Measurements from ENCODE around the gene BCO2. TPM values are rescaled to one million over a fixed set of nuclear protein-coding genes. Genes with fewer than 3 reads are reported as not detected.
"Not testable (repeated sequence)": the region's sequence is repeated elsewhere in the genome, so short reads cannot be mapped to it uniquely, and the experiment has no call there.

BCO2 gene
- total RNA-seq, 1 experiment from 2014 or later = 0.31 TPM

GRCh38 chr11:112161012-112161411, 14.3 kb upstream of the BCO2 start:
- H2AK5ac ChIP-seq (ENCODE audit: insufficient read length, low read length) = no peak overlapping the region
- H3T11ph ChIP-seq (ENCODE audit: low read length) = no peak overlapping the region
- H3K56ac ChIP-seq (ENCODE audit: insufficient read length, low read depth, low read length) = no peak overlapping the region
- no peak overlapping the region for H3K23ac ChIP-seq (ENCODE audit: insufficient read length, low read depth, low read length)
- no peak overlapping the region for H2AFZ ChIP-seq (ENCODE audit: low read length)
- H4K5ac ChIP-seq (ENCODE audit: insufficient read length, low read depth, low read length) = no peak overlapping the region
- H3K79me1 ChIP-seq (ENCODE audit: insufficient read depth, low read depth, low read length, poor library complexity, severe bottlenecking) = no peaks in the 10 kb centered on the region
- H4K91ac ChIP-seq (ENCODE audit: insufficient read length, low read depth, low read length) = no peak overlapping the region
- TF ChIP-seq, protein P1, sequence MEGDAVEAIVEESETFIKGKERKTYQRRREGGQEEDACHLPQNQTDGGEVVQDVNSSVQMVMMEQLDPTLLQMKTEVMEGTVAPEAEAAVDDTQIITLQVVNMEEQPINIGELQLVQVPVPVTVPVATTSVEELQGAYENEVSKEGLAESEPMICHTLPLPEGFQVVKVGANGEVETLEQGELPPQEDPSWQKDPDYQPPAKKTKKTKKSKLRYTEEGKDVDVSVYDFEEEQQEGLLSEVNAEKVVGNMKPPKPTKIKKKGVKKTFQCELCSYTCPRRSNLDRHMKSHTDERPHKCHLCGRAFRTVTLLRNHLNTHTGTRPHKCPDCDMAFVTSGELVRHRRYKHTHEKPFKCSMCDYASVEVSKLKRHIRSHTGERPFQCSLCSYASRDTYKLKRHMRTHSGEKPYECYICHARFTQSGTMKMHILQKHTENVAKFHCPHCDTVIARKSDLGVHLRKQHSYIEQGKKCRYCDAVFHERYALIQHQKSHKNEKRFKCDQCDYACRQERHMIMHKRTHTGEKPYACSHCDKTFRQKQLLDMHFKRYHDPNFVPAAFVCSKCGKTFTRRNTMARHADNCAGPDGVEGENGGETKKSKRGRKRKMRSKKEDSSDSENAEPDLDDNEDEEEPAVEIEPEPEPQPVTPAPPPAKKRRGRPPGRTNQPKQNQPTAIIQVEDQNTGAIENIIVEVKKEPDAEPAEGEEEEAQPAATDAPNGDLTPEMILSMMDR (conservative IDR thresholded peaks at IDR 0.05) = no peak
- no peaks in the 10 kb centered on the region for H3K23me2 ChIP-seq (ENCODE audit: insufficient read length, low read depth, low read length, poor library complexity, severe bottlenecking)
- Mint-ChIP-seq H3K36me3 (ENCODE audit: insufficient read depth in 1 of 3, low read depth in 3 of 3) (no peaks in the 10 kb centered on the region), H3K4me1 (peaks cover 7 to 8% of the 10 kb centered on the region in 2 experiments), H3K9me3 (no peaks in the 10 kb centered on the region), H3K27ac (no peak overlapping the region), H3K4me3 (no peak overlapping the region), H3K27me3 (ENCODE audit: low read depth) (no peaks in the 10 kb centered on the region)
- H3K4ac ChIP-seq (ENCODE audit: low read depth, low read length) = no peak overlapping the region
- no peak overlapping the region for H3K18ac ChIP-seq (ENCODE audit: insufficient read length, low read depth, low read length)
- no peak overlapping the region for H2BK5ac ChIP-seq (ENCODE audit: insufficient read length, low read length)
- no peak overlapping the region for H3K9ac ChIP-seq (ENCODE audit: extremely low read depth, insufficient read length, low read length)
- no peaks in the 10 kb centered on the region for H3K4me1 ChIP-seq (ENCODE audit: insufficient read depth, low read length)
- no peaks in the 10 kb centered on the region for H3K9me3 ChIP-seq (ENCODE audit: control insufficient read depth, low read depth, low read length)
- no peak for DNase-seq
- no peak overlapping the region for H3K4me2 ChIP-seq (ENCODE audit: insufficient read depth, insufficient read length, low read length)
- no peak overlapping the region for H3K14ac ChIP-seq (ENCODE audit: insufficient read depth, low read length)
- no peaks in the 10 kb centered on the region for H4K20me1 ChIP-seq (ENCODE audit: control insufficient read depth, insufficient read depth, insufficient read length)
- no peak overlapping the region for H2BK15ac ChIP-seq (ENCODE audit: low read depth, low read length)
- H4K8ac ChIP-seq (replicated peaks; ENCODE audit: insufficient read length, low read depth, low read length) = no peak overlapping the region
- no peak overlapping the region for H2BK120ac ChIP-seq (ENCODE audit: low read depth, low read length, poor library complexity, severe bottlenecking)
- no peak overlapping the region for H2BK20ac ChIP-seq (ENCODE audit: low read depth, low read length, poor library complexity, severe bottlenecking)
- no peak overlapping the region for H3K27ac ChIP-seq (ENCODE audit: insufficient read length, low read depth, low read length)
- no peak overlapping the region for H2BK12ac ChIP-seq (ENCODE audit: insufficient read length, low read depth, low read length)
- no peaks in the 10 kb centered on the region for H3K79me2 ChIP-seq (ENCODE audit: insufficient read depth, low read length)
- WGBS (ENCODE audit: extremely low coverage, insufficient read length, low lambda C conversion rate) = no CpG with 5 or more reads among the region's 1 CpG
- no peaks in the 10 kb centered on the region for H3K27me3 ChIP-seq (ENCODE audit: insufficient read depth, low read length)

DNA sequence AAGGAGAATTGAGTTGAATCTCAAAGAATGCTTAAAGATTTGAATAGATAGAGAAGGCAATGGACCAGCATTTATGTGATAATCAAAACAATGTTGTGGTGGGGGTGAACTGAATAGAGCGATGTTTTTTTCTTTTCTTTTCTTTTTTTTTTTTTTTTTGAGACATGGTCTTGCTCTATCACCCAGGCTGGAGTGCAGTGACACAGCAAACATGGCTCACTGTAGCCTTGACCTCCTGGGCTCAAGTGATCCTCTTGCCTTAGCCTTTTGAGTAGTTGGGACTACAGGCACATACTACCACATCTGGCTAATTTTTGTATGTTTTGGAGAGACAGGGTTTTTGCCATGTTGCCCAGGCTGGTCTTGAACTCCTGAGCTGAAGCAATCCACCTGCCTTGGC, 13.1 kb upstream of the BCO2 start:
- H3K79me2 ChIP-seq (ENCODE audit: insufficient read depth, low read length); H4K20me1 ChIP-seq (ENCODE audit: control insufficient read depth, insufficient read depth, insufficient read length); H3K4me3 Mint-ChIP-seq; H3K18ac ChIP-seq (ENCODE audit: insufficient read length, low read depth, low read length); H2BK5ac ChIP-seq (ENCODE audit: insufficient read length, low read length); H4K8ac ChIP-seq (replicated peaks; ENCODE audit: insufficient read length, low read depth, low read length); H2AK5ac ChIP-seq (ENCODE audit: insufficient read length, low read length); H3K4me1 Mint-ChIP-seq; H3K27me3 Mint-ChIP-seq (ENCODE audit: low read depth); H2BK12ac ChIP-seq (ENCODE audit: insufficient read length, low read depth, low read length); H3T11ph ChIP-seq (ENCODE audit: low read length); H2BK15ac ChIP-seq (ENCODE audit: low read depth, low read length); H3K4me1 ChIP-seq (ENCODE audit: insufficient read depth, low read length); H4K5ac ChIP-seq (ENCODE audit: insufficient read length, low read depth, low read length); H3K56ac ChIP-seq (ENCODE audit: insufficient read length, low read depth, low read length); H3K9ac ChIP-seq (ENCODE audit: extremely low read depth, insufficient read length, low read length); H4K91ac ChIP-seq (ENCODE audit: insufficient read length, low read depth, low read length); H3K23ac ChIP-seq (ENCODE audit: insufficient read length, low read depth, low read length); H3K27me3 ChIP-seq (ENCODE audit: insufficient read depth, low read length); H3K79me1 ChIP-seq (ENCODE audit: insufficient read depth, low read depth, low read length, poor library complexity, severe bottlenecking); H3K9me3 Mint-ChIP-seq; H3K23me2 ChIP-seq (ENCODE audit: insufficient read length, low read depth, low read length, poor library complexity, severe bottlenecking); H3K9me3 ChIP-seq (ENCODE audit: control insufficient read depth, low read depth, low read length); DNase-seq; H3K4ac ChIP-seq (ENCODE audit: low read depth, low read length); H3K4me2 ChIP-seq (ENCODE audit: insufficient read depth, insufficient read length, low read length); H2AFZ ChIP-seq (ENCODE audit: low read length); H3K36me3 Mint-ChIP-seq (ENCODE audit: insufficient read depth in 1 of 3, low read depth in 3 of 3); H3K27ac ChIP-seq (ENCODE audit: insufficient read length, low read depth, low read length); H3K27ac Mint-ChIP-seq; H2BK120ac ChIP-seq (ENCODE audit: low read depth, low read length, poor library complexity, severe bottlenecking); H2BK20ac ChIP-seq (ENCODE audit: low read depth, low read length, poor library complexity, severe bottlenecking); H3K14ac ChIP-seq (ENCODE audit: insufficient read depth, low read length): not testable (repeated sequence)
- no CpG with 5 or more reads among the region's 1 CpG for WGBS (ENCODE audit: extremely low coverage, insufficient read length, low lambda C conversion rate)
